Hypothalamus (tissue), 51 donors: ENCODE measurements around the gene CACNA1C.

ENCODE experiments used
- DNase-seq, 51 donors: peaks; one replicate each; lab custom pipeline; 2025; lab: John Stamatoyannopoulos, UW

CACNA1C gene

DNA sequence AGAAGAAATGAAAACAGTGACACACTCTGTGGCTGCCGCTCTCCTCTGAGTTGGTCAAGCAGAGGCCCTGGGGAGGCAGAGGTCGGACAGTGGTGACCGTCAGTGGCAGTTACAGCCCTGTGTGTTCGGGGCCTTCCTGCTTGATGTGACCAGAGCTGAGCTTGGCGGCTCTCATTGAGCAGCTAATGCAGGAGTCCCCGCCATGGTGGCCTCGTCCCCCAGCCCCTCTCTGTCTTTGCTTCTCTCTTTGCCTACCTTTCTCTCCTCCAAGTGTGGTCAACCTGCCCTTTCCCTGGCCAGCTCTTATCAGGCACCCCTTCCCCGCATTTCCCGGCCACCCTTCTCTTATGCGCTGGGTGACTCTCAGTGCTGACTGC is 362.8 kb downstream of the CACNA1C start:
- no peak for DNase-seq

DNA sequence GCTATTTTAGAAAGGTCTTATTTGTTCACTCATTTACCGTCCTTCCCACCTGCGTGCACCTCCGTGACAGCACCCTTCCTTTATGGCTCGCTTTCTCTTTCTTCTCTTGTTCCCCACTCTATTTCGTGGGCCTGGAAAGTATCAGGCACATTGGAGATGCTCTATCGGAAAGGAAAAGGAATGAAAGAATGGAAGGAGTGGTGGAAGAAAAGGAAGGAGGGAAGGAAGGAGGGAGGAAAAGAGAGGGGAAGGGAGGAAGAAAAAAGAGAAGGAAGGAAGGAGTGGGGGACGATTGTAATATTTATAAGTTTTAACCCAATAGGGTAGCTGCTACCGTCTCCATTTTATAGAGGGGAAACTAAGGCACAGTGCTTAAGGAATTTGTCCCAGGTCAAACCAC is 363.4 kb downstream of the CACNA1C start:
- DNase-seq: no peak

DNA sequence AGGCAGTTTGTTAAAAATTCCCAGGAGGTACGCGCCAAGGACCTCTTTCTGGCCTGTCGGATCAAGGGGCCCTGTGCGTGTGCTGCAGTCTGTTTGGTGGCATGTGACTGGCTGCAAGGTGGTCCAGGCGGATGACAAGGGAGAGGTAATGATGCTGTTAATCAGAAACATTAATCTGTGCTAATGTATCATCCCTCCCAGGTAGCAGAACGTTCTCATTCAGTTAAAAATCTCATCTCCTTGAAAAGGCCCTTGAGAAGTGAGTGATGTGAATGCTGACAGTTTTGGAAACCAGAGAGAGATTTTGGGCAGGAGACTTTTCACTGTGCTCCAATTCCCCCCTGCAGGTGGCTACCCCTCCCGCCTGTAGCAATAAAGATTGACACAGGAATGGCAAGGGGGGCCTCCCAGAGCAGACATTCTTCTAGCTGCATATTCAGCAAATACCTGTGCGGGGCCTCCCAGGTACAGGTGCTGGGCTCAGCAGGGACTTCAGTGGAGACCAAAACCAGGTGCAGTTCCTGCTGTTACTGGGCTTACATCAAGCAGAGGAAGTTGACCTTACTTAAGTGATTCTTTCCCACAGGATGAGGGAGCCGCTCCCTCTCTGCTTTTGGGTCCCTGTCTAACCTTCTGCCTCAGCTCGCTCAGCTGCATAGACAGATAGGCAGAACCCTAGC is 364.8 kb downstream of the CACNA1C start:
- DNase-seq: no peak

DNA sequence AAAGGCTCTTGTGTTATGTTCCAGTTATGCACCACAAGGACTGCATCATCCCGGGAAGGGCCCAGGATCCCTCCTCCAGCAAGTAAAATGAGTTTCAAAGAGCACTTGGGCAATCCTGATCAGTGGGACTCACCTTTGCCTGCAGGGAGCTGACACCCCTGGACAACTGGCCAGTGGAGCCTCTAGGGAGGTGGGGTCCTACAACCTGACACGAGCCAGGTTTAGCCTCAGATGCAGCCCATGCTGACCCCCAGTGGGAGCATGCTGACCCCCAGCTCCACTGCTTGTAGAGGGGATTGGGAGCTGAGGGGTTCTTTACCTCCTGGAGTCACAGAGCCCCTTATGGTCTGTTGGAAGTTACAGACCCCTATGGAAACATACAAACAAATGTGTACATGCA is 365.8 kb downstream of the CACNA1C start:
- no peak for DNase-seq

DNA sequence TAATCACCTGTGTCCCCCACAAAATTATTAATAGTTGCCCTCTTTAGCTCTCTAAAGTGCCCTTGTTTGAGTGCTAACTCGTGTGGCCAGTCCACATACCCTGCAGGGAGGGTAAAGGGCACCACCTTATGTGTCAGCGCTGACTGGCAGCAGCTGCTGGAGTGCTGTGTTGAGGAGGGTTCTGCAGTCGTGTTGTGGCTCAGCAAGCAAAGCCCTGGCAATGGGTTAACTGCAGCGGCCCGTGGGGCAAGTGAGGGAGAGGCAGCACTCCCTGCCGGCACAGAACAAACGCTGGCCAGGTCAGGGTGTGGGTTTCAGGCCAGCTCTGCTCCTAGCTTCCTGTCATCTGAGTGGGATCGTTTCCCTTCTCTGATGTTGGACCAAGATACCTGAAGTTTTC is 369.8 kb downstream of the CACNA1C start:
- DNase-seq: no peak

DNA sequence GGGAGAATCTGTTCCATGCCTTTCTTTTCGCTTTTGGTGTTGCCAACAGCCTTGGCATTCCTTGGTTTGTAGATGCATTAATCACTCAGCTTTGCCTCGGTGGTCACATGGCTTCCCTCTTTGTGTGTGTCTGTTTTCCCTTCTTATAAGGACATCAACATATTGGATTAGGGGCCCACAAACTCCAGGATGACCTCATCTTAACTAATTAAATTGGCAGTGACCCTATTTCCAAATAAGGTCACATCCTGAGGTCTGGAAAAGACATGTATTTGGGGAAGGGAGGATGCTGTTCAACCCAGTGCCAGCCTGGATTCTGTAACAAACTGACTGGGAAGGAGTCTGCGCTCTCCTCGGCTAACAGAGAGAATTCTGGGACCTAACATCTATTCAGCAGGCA is 376.2 kb downstream of the CACNA1C start:
- peak in 1 of 51 donors; percentile 7 for DNase-seq

DNA sequence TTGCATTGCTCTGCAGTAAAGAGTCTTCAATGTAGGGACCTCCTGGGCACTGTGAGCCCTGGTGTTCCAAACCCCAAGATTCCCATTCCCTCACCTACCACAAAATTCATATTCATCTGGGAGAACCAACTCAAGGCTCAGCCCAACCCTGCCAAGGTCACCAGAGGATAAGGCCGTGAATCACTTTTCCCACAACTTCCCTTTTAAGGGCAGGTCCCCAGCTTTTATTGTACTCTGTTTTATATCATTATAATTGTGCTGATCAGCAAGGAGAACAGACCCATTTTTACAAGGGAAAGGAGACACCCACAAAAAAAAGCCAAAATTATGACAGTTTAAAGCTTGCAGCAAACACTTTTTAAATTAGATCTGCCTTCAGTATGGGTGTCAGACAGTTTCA is 379.0 kb downstream of the CACNA1C start:
- no peak for DNase-seq

DNA sequence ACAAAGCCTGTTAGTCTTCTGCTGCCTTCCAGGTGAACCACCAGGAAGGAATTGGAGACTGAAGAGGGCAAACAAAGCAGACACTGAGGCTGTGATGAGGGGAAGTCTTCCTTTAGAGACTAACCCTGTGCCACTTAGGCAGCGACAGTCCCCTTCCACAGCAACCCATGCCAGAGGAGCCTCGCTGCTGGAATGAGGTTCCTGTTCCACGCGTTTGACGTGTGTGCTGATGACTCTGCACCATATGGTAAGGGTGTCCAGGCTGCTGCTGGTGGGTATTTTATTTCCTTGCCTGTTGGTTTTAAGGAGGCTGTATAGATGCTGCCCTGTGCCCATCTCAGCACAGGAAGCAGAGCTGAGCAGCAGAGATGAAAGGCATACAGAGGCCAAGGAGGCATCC is 380.1 kb downstream of the CACNA1C start:
- no peak for DNase-seq

DNA sequence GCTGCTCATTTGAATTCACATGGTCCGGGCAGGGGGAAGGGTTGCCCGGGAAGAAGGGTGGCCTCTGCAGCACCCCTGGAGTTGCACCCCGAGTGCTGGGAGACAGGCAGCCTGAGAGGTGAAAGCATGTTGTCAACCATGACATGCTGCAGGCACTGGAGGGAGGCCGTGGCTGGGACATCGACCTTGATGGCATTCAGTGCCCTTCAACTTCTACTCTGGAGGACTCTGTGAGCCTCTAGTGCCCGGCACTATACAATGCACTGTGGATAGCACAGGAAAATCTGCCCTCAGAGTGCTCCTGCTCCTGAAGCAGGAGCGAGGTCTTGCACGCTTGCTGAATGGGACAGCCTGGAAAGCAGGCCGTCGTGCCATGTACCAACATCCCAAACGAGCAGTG is 382.7 kb downstream of the CACNA1C start:
- DNase-seq: no peak

DNA sequence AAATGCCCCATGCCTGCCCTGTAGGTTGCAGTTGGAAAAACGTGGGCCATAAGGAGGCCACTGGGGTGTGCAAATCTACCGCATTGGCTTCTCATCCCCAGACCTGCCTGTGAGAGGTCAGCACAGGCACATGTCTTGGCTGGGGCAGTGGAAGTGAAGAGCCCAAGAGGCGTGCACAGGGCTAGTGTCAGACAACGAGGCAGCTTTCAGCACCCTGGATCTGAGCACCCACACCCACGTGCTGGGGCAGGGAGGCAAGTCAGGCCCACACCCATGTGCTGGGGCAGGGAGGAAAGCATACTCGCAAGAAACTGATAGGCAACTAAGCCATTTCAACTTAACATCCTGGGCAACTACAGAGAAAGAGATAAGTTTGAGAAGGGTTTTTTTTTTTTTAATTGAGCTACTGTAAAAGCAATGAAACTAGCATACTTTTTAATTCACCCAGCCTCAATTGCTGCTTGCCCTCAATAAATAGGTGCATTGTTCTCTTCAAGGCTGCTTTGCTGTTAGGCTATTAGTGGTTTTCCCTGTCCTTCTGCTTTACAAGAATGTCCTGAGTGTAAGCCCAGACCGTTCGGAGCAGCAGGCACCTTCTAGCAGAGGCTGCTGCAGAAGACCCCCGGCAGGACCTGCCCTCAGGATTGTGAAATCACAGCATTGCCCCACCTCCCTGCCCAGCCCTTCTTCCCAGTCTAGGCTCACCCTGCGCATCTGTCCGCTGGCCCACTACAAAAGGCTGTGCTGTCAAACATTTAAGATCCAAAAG is 386.7 kb downstream of the CACNA1C start:
- DNase-seq: peak in 1 of 51 donors; percentile 1

DNA sequence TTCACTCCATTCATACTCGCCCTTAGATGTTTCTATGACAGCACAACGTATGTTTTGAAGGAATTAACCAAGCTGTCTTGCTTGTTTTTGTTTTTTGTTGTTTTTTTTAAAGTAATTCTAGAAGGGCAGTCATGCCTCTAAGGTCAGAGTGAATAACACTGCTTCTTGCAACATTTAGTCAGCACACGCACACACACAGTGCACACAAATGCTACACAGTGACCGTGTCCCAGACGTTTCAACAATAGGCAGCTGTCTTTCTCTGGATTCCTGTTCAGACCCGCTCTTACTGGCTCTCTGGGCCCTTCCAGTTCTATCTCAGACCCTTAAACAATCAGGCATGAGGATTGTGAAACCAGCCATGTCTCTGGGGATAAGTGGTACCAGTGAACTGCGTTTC is 391.0 kb downstream of the CACNA1C start:
- no peak for DNase-seq

DNA sequence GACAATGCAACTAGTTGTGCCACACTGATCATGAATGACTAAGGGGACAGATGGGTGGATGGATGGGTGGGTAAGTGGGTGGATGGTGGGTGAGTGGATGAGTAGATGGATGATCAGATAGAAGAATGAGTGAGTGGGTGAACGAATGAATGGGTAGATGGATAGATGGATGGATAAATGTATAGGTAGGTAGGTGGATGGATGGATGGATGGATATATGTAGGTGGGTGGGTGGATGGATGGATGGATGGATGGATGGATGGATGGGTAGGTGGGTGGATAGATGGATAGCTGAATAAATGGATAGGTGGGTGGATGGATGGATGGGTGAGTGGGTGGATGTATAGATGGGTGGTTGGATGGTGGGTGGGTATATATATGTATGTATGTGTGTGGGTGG is 393.2 kb downstream of the CACNA1C start:
- no peak for DNase-seq

DNA sequence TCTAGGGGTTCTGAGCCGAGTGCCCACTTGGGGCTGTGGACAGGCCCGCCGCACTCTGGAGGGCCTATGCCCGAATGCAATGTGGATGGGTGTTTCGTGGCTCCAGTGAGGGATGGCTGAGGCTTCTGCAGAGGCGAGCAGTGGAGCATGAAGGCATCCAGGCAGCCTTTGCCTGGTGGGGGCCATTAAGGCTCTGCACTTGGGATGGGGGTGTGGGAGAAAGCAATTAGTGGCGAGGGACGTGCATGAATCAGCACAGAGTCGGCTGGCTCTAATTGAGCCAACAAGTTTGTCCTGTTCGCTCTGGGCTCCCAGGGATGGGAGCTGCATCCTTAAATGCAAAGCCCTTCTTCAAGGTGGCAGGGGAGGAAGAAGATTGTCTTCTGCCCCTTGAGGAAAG is 395.1 kb downstream of the CACNA1C start:
- DNase-seq: no peak

DNA sequence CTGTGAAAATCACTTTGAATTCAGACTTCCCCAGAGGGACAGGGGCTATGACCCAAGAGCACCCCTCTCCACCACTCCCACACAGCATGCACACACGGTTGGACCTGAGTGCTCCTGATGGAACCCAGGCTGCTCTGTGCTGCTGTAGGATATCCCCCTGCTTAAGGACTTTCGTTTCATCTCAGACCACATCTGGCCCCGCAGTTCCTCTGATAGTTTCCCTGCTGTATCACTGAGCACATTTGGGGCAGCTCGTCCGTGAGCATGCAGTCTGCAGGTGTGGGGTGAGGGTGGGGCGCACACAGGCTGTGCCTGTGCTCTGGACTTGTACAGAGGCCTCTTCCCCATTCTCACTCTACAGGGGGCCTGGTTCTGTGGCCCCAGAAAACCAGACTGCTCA is 396.8 kb downstream of the CACNA1C start:
- DNase-seq: no peak

DNA sequence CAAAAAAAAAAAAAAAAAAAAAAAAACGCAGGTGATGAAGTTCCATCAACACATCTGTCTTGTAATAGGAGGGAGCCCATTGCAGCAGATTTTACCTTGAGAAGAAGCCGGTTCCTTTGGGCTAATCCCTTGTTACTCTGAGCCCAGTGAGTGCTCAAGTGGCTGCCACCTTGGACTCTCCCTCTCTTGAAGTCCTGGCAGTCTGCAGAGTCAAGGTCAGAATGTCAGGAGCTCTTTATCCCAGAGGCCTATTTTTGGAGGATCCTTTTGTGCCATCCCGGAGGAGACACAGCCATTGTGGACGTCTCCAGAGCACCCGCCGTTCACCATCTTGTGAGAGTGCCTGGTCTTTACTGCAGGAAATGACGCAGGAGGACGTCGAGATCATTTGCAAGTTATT is 397.8 kb downstream of the CACNA1C start:
- DNase-seq: no peak

DNA sequence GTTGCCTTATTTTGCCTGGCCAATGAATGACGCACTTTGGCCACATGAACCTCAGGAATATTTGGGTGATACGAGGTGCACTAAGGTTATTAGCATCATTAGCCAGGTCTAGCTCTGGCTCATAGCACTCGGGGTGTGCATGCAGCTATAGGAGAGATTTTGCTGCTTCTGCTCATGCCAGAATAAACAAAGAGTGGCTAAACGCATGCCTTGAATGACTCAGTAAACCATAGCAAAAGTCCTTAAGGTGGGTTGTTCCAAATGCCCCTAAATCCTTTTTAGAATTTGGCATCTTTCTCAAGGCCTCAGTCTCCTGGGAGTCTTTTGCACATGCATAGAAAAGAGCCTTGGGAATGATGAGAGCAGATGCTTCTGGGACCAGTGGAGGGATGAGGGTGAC is 398.2 kb downstream of the CACNA1C start:
- no peak for DNase-seq

DNA sequence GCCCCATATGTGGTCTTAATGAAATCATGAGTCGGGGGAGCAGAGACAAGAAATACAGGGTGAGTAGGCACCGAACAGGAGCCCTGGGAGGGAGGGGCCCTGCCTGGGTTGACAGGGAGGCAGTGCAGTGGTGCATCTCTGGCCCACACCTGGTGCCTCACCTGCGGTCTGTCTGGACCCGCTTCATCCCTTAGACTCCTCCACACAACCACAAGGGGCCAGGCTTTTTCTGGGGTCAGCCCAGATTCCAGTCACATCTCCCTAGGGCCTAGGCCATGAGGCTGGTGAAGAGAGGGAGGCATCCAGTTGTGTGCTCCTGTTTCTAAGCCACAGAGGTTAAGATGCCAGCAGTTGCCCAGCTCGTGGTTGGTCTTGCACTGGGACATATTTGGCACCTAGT is 398.7 kb downstream of the CACNA1C start:
- DNase-seq: no peak

DNA sequence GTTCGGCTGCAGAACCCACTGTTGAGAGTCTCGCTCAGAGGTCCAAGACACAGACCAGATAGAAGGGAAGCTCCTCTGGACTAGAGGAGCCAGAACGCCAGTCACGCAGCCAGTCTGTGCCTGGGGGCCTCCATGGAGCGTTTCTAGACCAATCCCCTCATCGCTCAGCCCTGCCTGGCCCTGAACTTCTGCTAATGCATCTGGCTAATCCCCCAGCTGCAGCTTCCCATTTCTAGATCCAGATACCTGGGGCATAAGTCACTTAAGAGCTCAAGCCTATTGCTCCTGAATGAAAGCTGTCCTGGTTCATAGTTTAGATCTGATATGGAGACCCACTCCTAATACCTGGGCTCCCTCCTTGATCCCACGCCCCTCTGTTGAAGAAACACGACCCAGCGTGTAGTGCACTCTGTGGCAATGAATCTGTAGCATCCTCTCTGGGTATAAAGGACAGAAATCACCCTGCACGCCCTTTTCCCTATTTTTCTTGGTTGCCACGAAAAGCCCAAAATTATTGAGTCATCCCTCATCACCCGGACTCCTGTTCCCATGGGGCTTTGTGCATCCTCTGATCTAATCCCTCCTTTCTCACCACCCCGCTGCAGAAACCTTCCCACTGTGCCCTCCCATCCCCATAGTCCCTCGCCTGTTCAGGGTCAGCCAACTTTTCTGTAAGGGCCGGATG is 400.4 kb downstream of the CACNA1C start:
- DNase-seq: no peak

DNA sequence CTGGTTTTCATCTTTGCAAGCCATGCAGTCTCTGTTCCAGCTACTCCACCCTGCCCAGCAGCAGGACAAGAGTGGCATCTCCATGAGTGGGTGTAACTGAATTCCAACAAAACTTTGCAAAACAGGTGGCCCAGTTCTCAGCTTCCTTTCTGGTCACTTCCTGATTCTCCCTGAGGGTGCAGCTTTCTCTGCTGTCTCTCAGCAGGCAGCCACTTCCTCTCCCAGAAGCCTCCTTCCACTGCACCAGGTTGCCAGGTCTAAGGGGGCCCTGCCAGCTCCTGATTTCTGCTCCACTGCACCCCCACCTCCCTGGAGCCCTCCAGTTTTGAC is 400.9 kb downstream of the CACNA1C start:
- no peak for DNase-seq

DNA sequence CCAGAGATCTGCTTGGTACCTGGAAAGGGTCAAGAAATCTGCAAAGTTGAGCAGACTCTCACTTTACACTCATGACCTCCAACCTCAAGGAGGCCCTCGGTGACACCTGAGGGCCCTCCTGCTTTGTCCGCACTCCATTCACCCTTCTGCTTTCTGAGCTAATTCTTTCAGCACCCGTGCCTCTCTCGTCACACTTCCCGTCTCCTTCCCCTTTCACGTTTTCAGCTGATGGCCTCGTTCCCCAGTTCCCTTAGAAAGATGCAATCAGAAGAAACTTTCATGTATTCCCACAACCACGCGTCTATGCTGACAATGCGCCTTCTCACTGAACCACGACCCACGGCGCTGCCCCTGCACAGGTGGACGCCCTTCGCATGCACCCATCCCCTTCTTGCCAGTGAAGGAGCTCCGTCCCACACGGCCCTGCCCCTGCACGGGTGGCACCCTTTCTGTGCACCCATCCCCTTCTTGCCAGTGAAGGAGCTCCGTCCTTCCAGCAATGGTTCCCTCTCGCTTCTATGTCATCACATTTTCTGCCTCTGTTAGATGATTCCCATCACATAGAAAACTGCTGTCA is 401.9 kb downstream of the CACNA1C start:
- DNase-seq: no peak

DNA sequence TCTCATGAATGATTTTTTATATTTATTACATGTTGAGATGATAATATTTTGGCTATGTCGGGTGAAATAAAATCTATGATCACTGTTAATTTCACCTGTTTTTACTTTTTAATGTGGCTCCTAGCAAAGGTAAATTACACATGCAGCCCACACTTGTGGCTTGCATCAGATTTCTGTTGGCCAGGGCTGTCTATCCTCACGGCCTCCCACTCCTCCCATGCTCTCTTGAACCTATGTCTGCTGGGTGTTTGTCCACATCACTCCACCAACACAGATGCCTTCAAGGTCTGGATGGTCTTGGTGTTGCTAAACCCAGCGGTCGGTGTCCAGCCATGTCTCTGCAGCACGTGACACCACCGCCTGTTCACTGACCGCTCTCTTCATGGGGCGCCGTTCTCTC is 402.6 kb downstream of the CACNA1C start:
- no peak for DNase-seq
